GM19023 (cell line): ENCODE data around the gene ADAMTSL4.
"Not testable (repeated sequence)": the region's sequence is repeated elsewhere in the genome, so short reads cannot be mapped to it uniquely, and the experiment has no call there.

Experiments used
- ATAC-seq: cut with Tn5 transposase; IDR thresholded peaks from one replicate; pipeline ENCODE4 v1.9.1; 2021; ENCODE audit warnings: mild to moderate bottlenecking, moderate library complexity; ENCODE audit not compliant: unreplicated experiment

Gene ADAMTSL4

GRCh38 chr1:150581437-150581836 lies 32.2 kb downstream of the ADAMTSL4 start:
- ATAC-seq: not testable (repeated sequence)

GRCh38 chr1:150581962-150582361 lies 32.8 kb downstream of the ADAMTSL4 start:
- ATAC-seq: not testable (repeated sequence)

GRCh38 chr1:150582371-150582770 lies 33.2 kb downstream of the ADAMTSL4 start:
- ATAC-seq: no peak

GRCh38 chr1:150596095-150596892 lies 47.1 kb downstream of the ADAMTSL4 start:
- no peak for ATAC-seq

- no peak for ATAC-seq
Measured at GRCh38 chr1:150596976-150597375, 47.8 kb downstream of the ADAMTSL4 start.

GRCh38 chr1:150598346-150598745 lies 49.1 kb downstream of the ADAMTSL4 start:
- ATAC-seq: not testable (repeated sequence)

- ATAC-seq: no peak
Measured at GRCh38 chr1:150601540-150601939, 52.3 kb downstream of the ADAMTSL4 start.

GRCh38 chr1:150602372-150602771 lies 53.2 kb downstream of the ADAMTSL4 start:
- ATAC-seq: not testable (repeated sequence)

GRCh38 chr1:150603711-150604110 lies 54.5 kb downstream of the ADAMTSL4 start:
- ATAC-seq: no peak

- no peak for ATAC-seq
Measured at GRCh38 chr1:150604226-150604588, 55.0 kb downstream of the ADAMTSL4 start.

- not testable (repeated sequence) for ATAC-seq
Measured at GRCh38 chr1:150605451-150605731, 56.2 kb downstream of the ADAMTSL4 start.

- no peak for ATAC-seq
Measured at GRCh38 chr1:150606463-150607142, 57.4 kb downstream of the ADAMTSL4 start.

GRCh38 chr1:150609732-150610131 lies 60.5 kb downstream of the ADAMTSL4 start:
- no peak for ATAC-seq
